HG03558 (cell line): ENCODE data around the gene VRK2.
"Not testable (repeated sequence)": the region's sequence is repeated elsewhere in the genome, so short reads cannot be mapped to it uniquely, and the experiment has no call there.

Experiments
- ATAC-seq: cut with Tn5 transposase; IDR thresholded peaks from one replicate; pipeline ENCODE4 v1.9.1; 2021; ENCODE audit warnings: moderate number of reproducible peaks; ENCODE audit not compliant: unreplicated experiment; ENCODE audit errors: extremely low read depth

Gene VRK2

DNA sequence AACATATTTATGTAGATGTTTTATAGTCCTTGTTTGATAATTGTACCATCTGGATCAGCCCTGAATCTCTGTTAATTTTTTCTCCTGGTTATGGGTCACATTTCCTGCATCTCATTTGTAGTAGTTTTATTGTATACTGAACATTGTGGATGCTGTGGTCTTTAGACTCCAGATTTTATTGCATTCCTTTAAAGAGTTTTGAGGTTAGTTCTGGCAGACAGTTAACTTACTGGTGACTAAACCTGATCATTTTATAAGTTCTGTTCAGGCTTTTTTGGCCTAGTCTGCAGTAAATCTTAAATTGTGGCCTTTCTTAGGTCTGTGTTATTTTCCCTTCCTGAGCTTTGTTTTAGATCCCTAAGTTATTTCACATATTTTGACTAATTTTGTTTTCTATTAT is 110.2 kb downstream of the VRK2 start:
- no peak for ATAC-seq

DNA sequence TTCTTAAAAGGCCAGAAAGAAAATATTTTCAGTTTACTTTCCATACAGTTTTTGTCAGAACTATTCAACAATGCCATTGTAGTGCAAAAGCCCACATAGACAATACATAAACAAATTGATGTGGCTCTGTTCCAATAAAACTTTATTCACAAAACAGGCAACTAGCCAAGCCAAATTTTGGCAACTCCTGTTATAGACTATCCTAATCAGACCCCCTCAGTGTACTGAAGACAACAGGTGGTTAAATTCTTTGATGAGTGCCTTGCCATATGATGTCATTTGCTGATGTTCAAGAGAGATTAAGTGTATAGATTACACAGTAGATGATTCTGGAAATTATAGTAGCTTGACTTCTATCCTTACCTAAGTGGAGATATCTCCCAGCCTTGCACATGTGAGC is 111.1 kb downstream of the VRK2 start:
- ATAC-seq = no peak

DNA sequence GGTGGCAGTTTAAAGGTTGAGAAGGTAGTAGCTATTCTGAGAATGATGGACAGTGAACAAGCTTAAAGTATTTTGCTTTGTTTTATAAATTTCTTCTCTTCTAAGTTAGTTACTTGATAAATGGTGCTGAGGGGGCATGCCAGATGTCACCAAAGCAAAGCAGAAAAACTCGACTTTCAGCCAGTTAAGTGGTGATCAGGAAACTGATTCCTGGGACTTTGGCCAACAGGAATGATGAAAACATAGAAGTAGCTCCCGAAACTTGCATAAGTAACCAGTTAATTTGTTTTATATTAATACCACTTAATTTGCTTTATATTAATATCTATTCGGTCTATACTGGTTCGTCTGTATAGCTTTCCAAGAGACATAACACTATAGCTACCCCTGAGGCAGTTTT is 111.9 kb downstream of the VRK2 start:
- no peak for ATAC-seq

DNA sequence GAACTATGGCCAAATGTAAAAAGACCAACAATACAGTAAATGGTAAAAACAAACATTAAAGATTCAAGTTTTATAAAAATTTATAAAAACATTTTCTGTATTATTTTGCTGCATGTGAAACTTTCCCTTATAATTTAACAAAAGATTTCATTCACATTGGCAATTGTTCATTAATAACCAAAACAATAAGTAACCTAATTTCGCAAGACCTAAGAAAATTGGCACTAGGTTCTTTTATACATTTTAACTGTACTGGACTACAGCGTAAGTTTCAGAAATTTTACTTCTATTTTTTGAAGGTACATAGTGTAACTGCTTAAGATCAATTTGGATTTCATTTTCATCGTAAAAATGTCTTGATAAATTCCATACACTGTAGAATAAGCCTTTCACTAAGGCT is 117.3 kb downstream of the VRK2 start:
- ATAC-seq = no peak

DNA sequence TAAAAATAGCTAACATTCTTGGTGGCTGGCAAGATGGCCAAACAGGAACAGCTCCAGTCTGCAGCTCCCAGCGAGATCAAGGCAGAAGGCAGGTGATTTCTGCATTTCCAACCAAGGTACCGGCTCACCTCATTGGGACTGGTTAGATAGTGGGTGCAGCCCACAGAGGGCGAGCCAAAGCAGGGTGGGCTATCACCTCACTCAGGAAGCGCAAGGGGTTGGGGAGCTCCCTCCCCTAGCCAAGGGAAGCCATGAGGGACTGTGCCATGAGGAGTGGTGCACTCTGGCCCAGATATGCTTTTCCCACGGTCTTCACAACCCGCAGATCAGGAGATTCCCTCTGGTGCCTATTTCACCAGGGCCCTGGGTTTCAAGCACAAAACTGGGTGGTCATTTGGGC is 121.5 kb downstream of the VRK2 start:
- not testable (repeated sequence) for ATAC-seq

DNA sequence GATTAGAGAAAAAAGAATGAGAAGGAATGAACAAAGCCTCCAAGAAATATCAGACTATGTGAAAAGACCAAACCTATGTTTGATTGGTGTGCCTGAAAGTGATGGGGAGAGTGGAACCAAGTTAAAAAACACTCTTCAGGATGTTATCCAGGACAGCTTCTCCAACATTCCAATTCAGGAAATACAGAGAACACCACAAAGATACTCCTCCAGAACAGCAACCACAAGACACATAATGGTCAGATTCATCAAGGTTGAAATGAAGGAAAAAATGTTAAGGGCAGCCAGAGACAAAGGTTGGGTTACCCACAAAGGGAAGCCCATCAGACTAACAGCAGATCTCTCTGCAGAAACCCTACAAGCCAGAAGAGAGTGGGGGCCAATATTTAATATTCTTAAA is 123.2 kb downstream of the VRK2 start:
- not testable (repeated sequence) for ATAC-seq

DNA sequence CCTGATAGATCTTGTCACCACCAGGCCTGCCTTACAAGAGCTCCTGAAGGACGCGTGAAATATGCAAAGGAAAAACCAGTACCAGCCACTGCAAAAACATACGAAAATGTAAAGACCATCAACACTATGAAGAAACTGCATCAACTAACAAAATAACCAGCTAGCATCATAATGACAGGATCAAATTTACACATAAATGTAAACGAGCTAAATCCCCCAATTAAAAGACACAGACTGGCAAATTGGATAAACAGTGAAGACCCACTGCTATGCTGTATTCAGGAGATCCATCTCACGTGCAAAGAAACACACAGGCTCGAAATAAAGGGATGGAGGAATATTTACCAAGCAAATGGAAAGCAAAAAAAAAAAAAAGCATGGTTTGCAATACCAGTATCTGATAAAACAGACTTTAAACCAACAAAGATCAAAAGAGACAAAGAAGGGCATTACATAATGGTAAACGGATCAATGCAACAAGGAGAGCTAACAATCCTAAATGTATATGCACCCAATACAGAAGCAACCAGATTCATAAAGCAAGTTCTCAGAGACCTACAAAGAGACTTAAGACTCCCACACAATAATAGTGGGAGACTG is 123.8 kb downstream of the VRK2 start:
- ATAC-seq = not testable (repeated sequence)

DNA sequence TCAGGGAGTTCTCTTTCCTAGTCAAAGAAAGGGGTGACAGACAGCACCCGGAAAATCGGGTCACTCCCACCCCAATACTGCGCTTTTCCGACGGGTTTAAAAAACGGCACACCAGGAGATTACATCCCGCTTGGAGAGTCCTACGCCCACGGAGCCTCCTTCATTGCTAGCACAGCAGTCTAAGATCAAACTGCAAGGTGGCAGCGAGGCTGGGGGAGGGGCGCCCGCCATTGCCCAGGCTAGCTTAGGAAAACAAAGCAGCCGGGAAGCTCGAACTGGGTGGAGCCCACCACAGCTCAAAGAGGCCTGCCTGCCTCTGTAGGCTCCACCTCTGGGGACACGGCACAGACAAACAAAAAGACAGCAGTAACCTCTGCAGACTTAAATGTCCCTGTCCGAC is 125.2 kb downstream of the VRK2 start:
- ATAC-seq = not testable (repeated sequence)

DNA sequence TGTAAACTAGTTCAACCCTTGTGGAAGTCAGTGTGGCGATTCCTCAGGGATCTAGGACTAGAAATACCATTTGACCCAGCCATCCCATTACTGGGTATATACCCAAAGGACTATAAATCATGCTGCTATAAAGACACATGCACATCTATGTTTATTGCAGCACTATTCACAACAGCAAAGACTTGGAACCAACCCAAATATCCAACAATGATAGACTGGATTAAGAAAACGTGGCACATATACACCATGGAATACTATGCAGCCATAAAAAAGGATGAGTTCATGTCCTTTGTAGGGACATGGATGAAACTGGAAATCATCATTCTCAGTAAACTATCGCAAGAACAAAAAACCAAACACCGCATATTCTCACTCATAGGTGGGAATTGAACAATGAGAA is 130.6 kb downstream of the VRK2 start:
- not testable (repeated sequence) for ATAC-seq

DNA sequence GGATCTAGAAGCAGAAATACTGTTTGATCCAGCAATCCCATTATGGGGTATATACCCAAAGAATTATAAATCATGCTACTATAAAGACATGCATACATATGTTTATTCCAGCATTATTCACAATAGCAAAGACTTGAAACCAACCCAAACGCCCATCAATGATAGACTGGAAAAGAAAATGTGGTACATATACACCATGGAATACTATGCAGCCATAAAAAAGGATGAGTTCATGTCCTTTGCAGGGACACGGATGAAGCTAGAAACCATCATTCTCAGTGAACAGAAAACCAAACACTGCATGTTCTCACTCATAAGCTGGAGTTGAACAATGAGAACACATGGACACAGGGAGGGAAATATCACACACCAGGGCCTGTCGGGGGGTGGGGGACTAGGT is 133.6 kb downstream of the VRK2 start:
- ATAC-seq = not testable (repeated sequence)

DNA sequence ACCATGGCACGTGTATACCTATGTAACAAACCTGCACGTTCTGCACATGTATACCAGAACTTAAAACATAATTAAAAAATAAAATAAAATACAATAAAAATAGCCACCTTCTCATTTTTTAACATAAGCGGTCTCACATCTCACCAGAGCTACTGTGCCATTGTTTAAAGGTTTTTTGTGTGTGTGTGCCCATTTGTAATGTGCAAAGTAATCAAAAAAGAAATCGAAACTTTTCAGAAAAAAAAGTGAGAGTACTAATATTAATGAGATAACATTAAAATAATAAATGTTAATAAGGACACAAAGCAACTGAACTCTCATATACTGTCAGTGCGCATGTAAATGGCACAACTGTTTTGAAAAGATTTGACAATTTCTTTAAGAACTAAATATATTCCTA is 134.0 kb downstream of the VRK2 start:
- no peak for ATAC-seq

DNA sequence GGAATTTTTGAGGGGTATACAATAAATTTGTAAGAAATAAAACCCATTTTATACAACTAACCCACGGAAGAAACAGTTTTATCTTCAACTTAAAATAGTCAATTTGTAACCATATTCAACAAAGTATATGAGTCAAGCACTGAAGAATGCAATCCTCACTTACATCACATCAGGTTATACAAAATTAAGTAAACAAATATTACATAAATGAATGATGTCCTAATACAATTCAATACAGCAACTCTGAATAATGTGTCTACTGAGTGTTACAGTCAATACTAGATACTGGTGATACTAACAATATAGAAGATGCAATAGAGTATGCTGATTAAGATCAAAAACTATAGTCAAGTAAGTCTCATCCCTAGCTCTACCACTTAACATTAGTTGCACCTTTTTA is 135.9 kb downstream of the VRK2 start:
- no peak for ATAC-seq

DNA sequence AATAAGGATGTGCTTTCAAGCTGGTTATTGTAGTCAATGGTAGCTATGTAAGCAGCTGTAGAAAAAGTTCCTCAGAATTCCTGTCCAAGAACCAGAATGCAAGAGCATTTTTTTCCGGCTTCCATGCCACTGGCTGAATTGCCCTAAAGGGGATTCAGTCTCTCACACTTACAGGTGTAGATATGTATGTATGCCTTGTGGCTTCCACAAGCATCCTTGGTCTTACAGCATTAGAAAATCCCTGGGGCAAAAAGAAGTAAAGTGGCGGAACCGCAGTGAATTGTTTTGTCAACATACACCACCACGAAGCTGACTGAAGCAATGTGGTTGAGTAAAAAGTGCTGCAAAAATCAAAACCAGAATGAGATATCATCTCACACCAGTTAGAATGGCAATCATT is 139.9 kb downstream of the VRK2 start:
- ATAC-seq = no peak

DNA sequence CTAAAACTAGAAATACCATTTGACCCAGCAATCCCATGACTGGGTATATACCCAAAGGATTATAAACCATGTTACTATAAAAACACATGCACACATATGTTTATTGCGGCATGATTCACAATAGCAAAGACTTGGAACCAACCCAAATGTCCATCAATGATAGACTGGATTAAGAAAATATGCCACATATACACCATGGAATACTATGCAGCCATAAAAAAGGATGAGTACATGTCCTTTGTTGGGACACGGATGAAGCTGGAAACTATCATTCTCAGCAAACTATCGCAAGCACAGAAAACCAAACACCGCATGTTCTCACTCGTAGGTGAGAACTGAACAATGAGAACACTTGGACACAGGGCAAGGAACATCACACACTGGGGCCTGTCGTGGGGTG is 140.4 kb downstream of the VRK2 start:
- ATAC-seq = not testable (repeated sequence)

DNA sequence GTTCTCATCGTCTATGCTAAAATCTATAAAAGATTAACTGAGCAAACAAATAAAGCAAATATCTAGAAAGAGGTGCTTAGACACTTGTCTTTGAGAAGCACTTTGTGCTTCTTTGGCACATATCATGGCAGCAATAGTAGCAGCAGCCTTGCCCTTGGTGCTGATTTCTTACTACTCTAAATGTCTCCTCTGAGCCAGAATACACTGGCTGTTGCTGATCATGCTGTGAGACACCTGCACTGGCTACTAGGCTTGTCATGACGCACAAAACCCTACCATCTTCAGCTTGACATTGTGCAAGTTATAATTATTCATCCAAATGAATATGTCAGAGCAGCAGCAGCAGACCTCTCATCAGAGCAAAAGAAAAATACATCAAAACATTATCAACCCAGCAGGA is 147.9 kb downstream of the VRK2 start:
- no peak for ATAC-seq

DNA sequence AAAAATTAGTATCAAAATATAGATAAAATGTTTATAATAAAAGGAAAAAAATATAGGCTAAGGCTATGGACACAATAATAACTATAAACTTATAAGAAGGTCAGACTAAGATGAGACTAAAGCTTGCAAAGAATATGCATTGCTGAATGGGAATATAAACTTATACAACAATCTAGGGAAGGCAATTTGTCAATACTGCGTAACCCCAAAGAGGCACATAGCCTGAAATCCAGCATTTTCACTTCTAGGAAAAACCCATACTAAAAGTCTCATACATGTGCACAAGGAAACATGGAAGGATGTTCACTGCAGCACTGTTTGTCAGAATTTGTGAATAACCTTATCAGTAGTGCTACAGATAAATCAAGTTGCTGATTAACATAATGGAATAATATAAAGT is 149.1 kb downstream of the VRK2 start:
- no peak for ATAC-seq

DNA sequence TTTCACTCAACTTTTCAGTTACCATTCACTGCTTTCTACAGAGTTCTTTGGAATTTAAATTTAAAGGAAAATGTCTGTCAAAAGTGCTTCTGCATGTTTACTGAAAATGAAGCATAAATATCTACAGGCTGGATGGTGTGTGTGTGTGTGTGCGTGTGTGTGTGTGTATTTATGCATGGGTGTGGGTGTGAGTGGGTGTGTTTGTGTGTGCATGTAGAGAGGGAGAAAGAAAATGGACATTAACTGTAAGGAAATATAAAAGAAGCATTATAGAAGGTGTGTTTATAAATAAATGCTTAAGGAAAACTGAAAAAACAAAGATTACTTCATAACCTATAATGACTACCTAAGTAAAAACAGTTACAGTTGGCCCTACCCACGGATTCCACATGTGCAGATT is 151.3 kb downstream of the VRK2 start:
- no peak for ATAC-seq

DNA sequence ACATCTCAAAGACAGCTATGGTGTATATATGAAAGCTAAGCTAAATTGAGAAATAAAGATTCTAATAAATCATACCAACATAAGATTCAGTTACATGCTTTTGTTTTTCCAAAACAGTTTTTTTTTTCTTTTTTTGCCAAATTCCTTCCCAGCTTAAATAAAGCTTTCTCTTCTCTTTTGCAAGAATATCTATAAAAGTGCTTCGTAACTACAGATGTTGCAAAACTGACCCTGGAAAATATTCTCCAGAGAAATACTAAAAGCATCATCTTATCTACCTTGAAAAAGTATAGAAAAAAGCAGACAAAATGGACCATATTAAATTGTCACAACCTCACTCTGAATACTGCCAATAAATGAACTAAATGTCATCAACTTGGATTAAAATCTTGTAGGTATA is 155.8 kb downstream of the VRK2 start:
- no peak for ATAC-seq

DNA sequence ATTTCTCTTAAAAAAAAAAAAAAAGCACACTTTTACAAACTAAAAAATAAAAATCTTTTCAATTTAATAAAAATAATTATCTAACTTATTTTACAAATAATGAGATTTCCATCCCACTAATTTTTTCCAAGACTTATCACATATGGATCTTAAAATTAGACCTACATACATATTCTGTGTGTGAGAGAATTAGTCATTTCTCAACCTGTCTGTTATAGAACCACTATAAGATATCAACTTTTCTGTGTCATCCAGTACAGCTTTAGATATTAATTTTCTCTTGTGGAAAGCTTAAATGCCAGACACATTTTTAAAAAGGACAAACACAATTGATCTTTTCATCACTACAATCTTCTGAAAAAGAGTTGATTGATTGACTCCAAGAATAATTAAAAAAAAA is 156.4 kb downstream of the VRK2 start:
- no peak for ATAC-seq

DNA sequence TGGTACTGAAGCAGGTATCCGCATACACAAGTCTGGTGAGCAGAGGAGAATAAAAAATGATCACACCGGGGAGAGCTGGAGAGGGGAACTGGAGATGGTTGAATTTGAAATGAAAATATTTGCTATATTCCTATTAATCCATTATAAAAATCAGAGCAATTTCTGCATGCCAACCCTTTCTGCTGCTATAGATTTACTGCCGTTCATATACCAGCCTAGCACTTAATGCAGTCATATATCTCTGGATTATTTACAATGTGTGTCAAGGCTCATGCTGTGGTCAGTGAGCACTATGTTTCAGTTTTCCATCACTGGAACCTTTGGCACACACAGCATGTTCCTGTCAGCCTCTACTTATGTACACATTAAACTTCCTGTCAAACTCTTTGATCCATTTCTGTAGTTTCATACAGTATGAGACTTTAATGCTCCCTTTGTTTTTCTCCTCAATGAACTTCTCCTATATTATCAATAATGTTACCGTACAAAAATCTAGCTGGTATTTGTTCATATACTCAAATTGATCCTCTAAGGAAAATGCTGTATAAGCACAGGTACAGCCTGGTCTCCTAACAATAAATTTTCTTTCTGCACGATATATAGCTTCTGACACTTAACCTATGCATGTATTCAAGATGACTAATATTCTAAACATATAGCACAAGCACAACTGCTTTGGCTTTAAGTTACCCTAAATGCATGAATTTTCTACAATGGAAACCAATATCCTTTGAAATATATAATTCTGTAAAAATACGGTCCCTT is 157.8 kb downstream of the VRK2 start:
- no peak for ATAC-seq

DNA sequence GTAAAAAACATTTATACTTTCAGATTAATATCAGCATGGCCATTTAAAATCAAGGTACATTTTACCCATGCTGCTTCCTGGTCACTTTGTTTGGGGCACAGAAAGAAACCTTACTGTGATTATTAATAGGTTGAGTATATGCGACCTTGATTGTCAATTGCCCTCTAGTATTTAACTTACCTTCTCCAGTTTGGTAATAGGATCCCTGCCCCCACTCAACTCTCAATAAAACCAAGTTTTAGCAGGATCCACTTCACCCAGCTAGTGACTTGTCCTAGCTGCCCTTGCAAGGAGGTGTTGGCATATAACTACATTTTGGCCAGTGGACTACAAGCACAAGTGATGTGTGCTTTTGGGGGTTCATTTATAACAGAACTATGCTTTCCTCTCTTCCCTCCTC is 160.2 kb downstream of the VRK2 start:
- no peak for ATAC-seq

DNA sequence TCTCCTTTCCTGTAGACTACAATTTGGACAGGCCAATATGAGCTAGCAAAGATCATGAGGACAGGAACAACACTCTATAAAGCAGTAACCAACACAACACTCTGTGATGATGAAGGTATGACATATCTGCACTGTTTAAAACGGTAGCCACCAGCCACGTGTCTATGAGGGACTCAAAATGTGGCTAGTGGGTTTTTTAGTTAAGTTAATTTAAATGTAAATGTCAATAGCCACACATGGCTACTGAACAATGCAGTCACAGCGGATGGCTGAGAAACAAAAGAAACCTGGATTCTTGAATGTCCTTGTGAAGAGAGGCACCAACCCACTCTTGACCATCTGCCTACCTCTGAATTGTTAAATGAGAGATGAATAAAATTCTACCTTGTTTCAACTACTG is 160.6 kb downstream of the VRK2 start:
- ATAC-seq = no peak
